ENCODE results near the gene CD40LG. TPM values are rescaled to one million over a fixed set of nuclear protein-coding genes. Genes with fewer than 3 reads are reported as not detected.

The CD40LG gene
- total RNA-seq, 4 donors from 2014 or later: not detected

DNA sequence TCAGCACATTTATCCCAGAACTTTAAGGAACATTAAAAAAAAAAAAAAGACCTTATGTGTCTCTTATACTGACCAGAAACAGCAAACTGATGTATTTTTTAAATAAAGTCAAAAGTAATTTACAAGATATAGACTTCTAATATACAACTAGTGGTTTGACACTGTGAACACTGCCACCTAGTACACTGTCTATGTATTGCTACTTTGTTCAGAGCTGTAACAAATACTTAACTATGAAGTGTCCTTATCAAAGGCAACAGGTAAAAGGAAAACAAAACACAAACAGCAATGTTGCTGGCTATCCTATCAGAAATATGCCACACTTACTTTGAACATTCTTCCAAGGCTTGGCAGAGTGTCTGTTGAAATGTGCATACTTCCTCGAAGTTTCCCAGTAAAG lies 60.4 kb downstream of the CD40LG start:
- no peaks in the 10 kb centered on the region for H3K4me1 ChIP-seq
- no peaks in the 10 kb centered on the region for H3K27me3 ChIP-seq
- H3K4me3 ChIP-seq (replicated peaks in 1 of 3): no peak overlapping the region
- no peaks in the 10 kb centered on the region for H3K9me3 ChIP-seq
- H3K27ac ChIP-seq: no peak overlapping the region
- 27 to 31% methylated on average over 1 of the region's 1 CpG for WGBS, 2 donors
- intact Hi-C loops (cut with DNase I): loop anchor here (10.0 kb wide), 1 partner anchor 216 kb away; no protein-coding TSS in a partner anchor
- DNase-seq: no peak
- no peaks in the 10 kb centered on the region for H3K36me3 ChIP-seq
- TF ChIP-seq CTCF (IDR thresholded peaks at IDR 0.05) (peak in 4 of 6 experiments; percentile 17 to 48 (median 34)), POLR2A (IDR thresholded peaks at IDR 0.05) (no peak)

Other genes starting within 250 kb of the CD40LG start
- not detected for gene BRS3, start 160.2 kb upstream of the CD40LG start, total RNA-seq
- gene HTATSF1, start 150.6 kb upstream of the CD40LG start, total RNA-seq: 10 to 100 TPM; 60.1 to 91.7 (median 80.9) TPM
- gene VGLL1, start 115.9 kb upstream of the CD40LG start, total RNA-seq: not detected
- gene ARHGEF6, start 132.8 kb downstream of the CD40LG start, total RNA-seq: 10 to 100 TPM in 1 of 4 donors, 1 to 10 TPM in 3; 3.5 to 12.0 (median 6.4) TPM
- gene RBMX, start 232.6 kb downstream of the CD40LG start, total RNA-seq: 100 to 1,000 TPM; 205 to 361 (median 236) TPM